ENCODE data around the gene HSP90AB1. TPM values are rescaled to one million over a fixed set of nuclear protein-coding genes. Genes with fewer than 3 reads are reported as not detected.
A peak's percentile ranks its signal among the peaks of the same experiment; 100 is the strongest.

The HSP90AB1 gene
- polyA plus RNA-seq, 1 of the 3 experiments (the other 2 are of a cell fraction) = 843 TPM

DNA sequence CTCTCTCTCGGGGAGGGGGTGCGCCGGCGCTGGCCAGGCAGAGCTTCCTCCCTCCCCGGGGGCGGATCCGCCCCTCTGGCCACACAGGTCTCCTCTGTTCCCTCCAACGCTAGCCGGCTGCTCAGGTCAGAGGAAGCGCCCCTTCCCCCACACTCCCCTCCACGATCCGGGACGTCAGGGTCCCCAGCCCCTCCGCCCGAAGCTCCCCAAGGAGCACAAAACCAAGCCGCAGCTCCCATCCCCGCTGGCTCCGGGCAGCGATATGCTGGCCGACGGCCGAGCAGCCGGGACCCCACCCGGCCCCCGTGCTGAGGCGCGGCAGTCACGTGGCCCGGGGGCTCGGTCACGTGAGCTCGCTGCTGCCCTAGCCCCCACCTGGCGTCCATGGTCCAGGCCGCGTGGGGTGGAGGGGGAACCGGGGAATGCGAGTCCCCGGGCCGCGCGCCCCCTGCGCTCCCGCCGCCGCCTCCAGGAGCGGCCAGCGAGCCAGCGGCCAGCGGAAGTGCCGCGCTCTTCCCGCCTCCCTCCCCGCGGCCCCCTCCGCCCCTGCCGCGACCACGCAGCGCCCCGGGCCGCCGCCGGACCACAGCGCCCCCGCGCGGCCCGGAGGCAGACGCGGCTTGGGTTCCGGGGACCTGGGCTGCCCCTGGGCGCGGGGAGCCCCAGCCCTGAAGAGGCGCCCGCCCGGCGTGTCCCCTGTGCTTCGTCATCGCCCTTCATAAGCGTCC is 10.3 kb downstream of the HSP90AB1 start, which contains the start of gene SLC35B2:
Gene SLC35B2, minus strand, starts transcription at position 504 of the 728 bp plus-strand sequence. Its CDS starts 118 bp downstream, at position 386.
- peaks cover 0 to 37% of the 10 kb centered on the region in 2 experiments; a peak in 1 of 4 replicates for H3K4me1 ChIP-seq (ENCODE audit: control insufficient read depth in 1 of 2, insufficient read depth in 2 of 2, low read depth in 1 of 2, low read length in 1 of 2)
- peak within 1 kb of the TSS; percentile 84 for H2AFZ ChIP-seq (ENCODE audit: low read depth)
- no peaks in the 10 kb centered on the region for H3K27me3 ChIP-seq (ENCODE audit: insufficient read depth)
- H3K9me2 ChIP-seq = no peaks in the 10 kb centered on the region
- H3K36me3 ChIP-seq (replicated peaks in 1 of 2; ENCODE audit: control insufficient read depth in 1 of 2, insufficient read depth in 2 of 2, low read length in 1 of 2) = peaks cover 25 to 44% of the 10 kb centered on the region in 2 experiments
- ChIA-PET CTCF (interaction anchor here (0.6 to 7.1 kb wide), 31 partner anchors 9 to 199 kb away, joined by 3 to 90 read pairs (median 4); partner anchors contain the start of genes AARS2, HSP90AB1, NFKBIE and SPATS1), POLR2A (interaction anchor here (0.8 to 3.8 kb wide), 13 partner anchors 11 to 488 kb away, joined by 3 to 98 read pairs (median 5); partner anchors contain the start of genes AARS2, CDC5L, HSP90AB1 and SLC29A1)
- peaks cover 45% of the 10 kb centered on the region for H3K79me2 ChIP-seq (ENCODE audit: insufficient read depth)
- H3K9me3 ChIP-seq = no peaks in the 10 kb centered on the region
- H3F3A ChIP-seq (replicated peaks; ENCODE audit: insufficient read depth) = peaks cover 43% of the 10 kb centered on the region
- peaks cover 45% of the 10 kb centered on the region for H4K20me1 ChIP-seq (ENCODE audit: insufficient read depth)
- peak; percentile 95 for DNase-seq
- H3K4me2 ChIP-seq = peak within 1 kb of the TSS; percentile 94
- peak within 1 kb of the TSS; percentile 95 for H3K9ac ChIP-seq
- peak within 1 kb of the TSS; percentile 73 to 91 for H3K27ac ChIP-seq (ENCODE audit: low read depth in 2 of 2, low read length in 1 of 2)
- H3K4me3 ChIP-seq (ENCODE audit: low read depth in 2 of 2, low read length in 1 of 2) = peak within 1 kb of the TSS; percentile 94 to 96
- WGBS (ENCODE audit: low lambda C conversion rate) = under 1% methylated on average over 23 of the region's 80 CpGs
- TF ChIP-seq TCF12 (IDR thresholded peaks at IDR 0.05) = no peak
- TF ChIP-seq RFX5 (IDR thresholded peaks at IDR 0.05; ENCODE audit: low read length) = no peak
- peak; percentile 40; the same call in 1 of the 2 replicates for TF ChIP-seq POLR2AphosphoS5 (IDR thresholded peaks at IDR 0.05; ENCODE audit: low read depth, low read length)
- TF ChIP-seq, protein P1, sequence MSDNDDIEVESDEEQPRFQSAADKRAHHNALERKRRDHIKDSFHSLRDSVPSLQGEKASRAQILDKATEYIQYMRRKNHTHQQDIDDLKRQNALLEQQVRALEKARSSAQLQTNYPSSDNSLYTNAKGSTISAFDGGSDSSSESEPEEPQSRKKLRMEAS (IDR thresholded peaks at IDR 0.05; ENCODE audit: low read depth) = peak; percentile 71; the same call in 1 of the 2 replicates
- TF ChIP-seq GABPA (IDR thresholded peaks at IDR 0.05; ENCODE audit: low read depth) = peak; percentile 65
- TF ChIP-seq MEF2A (IDR thresholded peaks at IDR 0.05; ENCODE audit: borderline replicate concordance, low read depth) = no peak
- TF ChIP-seq TEAD4 (IDR thresholded peaks at IDR 0.05; ENCODE audit: borderline replicate concordance, insufficient read depth) = 0 out of 2 replicates have a peak, but pooled peaks have one; percentile 10
- no peak for TF ChIP-seq RAD21 (IDR thresholded peaks at IDR 0.05; ENCODE audit: low read length)
- no peak for TF ChIP-seq GATA2 (CRISPR knock-in tag; IDR thresholded peaks at IDR 0.05)
- TF ChIP-seq NFIC (IDR thresholded peaks at IDR 0.05; ENCODE audit: borderline replicate concordance) = no peak
- TF ChIP-seq, protein P2, sequence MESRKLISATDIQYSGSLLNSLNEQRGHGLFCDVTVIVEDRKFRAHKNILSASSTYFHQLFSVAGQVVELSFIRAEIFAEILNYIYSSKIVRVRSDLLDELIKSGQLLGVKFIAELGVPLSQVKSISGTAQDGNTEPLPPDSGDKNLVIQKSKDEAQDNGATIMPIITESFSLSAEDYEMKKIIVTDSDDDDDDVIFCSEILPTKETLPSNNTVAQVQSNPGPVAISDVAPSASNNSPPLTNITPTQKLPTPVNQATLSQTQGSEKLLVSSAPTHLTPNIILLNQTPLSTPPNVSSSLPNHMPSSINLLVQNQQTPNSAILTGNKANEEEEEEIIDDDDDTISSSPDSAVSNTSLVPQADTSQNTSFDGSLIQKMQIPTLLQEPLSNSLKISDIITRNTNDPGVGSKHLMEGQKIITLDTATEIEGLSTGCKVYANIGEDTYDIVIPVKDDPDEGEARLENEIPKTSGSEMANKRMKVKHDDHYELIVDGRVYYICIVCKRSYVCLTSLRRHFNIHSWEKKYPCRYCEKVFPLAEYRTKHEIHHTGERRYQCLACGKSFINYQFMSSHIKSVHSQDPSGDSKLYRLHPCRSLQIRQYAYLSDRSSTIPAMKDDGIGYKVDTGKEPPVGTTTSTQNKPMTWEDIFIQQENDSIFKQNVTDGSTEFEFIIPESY (IDR thresholded peaks at IDR 0.05; ENCODE audit: borderline replicate concordance, low read depth) = no peak
- TF ChIP-seq JUND (IDR thresholded peaks at IDR 0.05) = no peak
- no peak for TF ChIP-seq RXRA (IDR thresholded peaks at IDR 0.05; ENCODE audit: borderline replicate concordance, low read depth)
- TF ChIP-seq, protein P3, sequence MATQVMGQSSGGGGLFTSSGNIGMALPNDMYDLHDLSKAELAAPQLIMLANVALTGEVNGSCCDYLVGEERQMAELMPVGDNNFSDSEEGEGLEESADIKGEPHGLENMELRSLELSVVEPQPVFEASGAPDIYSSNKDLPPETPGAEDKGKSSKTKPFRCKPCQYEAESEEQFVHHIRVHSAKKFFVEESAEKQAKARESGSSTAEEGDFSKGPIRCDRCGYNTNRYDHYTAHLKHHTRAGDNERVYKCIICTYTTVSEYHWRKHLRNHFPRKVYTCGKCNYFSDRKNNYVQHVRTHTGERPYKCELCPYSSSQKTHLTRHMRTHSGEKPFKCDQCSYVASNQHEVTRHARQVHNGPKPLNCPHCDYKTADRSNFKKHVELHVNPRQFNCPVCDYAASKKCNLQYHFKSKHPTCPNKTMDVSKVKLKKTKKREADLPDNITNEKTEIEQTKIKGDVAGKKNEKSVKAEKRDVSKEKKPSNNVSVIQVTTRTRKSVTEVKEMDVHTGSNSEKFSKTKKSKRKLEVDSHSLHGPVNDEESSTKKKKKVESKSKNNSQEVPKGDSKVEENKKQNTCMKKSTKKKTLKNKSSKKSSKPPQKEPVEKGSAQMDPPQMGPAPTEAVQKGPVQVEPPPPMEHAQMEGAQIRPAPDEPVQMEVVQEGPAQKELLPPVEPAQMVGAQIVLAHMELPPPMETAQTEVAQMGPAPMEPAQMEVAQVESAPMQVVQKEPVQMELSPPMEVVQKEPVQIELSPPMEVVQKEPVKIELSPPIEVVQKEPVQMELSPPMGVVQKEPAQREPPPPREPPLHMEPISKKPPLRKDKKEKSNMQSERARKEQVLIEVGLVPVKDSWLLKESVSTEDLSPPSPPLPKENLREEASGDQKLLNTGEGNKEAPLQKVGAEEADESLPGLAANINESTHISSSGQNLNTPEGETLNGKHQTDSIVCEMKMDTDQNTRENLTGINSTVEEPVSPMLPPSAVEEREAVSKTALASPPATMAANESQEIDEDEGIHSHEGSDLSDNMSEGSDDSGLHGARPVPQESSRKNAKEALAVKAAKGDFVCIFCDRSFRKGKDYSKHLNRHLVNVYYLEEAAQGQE (IDR thresholded peaks at IDR 0.05; ENCODE audit: low read depth, low read length) = no peak
- TF ChIP-seq NRF1 (IDR thresholded peaks at IDR 0.05; ENCODE audit: low read depth, low read length) = 0 out of 2 replicates have a peak, but pooled peaks have one; percentile 12
- TF ChIP-seq, protein P4, sequence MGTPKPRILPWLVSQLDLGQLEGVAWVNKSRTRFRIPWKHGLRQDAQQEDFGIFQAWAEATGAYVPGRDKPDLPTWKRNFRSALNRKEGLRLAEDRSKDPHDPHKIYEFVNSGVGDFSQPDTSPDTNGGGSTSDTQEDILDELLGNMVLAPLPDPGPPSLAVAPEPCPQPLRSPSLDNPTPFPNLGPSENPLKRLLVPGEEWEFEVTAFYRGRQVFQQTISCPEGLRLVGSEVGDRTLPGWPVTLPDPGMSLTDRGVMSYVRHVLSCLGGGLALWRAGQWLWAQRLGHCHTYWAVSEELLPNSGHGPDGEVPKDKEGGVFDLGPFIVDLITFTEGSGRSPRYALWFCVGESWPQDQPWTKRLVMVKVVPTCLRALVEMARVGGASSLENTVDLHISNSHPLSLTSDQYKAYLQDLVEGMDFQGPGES (IDR thresholded peaks at IDR 0.05; ENCODE audit: low read depth, low read length) = no peak
- TF ChIP-seq YY1 (IDR thresholded peaks at IDR 0.05; ENCODE audit: low read depth) = 0 out of 2 replicates have a peak, but pooled peaks have one; percentile 31
- no peak for TF ChIP-seq EP300 (IDR thresholded peaks at IDR 0.05; ENCODE audit: borderline replicate concordance in 1 of 2, low read depth in 1 of 2, low read length in 1 of 2)
- TF ChIP-seq, protein P5, sequence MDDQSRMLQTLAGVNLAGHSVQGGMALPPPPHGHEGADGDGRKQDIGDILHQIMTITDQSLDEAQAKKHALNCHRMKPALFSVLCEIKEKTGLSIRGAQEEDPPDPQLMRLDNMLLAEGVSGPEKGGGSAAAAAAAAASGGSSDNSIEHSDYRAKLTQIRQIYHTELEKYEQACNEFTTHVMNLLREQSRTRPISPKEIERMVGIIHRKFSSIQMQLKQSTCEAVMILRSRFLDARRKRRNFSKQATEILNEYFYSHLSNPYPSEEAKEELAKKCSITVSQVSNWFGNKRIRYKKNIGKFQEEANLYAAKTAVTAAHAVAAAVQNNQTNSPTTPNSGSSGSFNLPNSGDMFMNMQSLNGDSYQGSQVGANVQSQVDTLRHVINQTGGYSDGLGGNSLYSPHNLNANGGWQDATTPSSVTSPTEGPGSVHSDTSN (IDR thresholded peaks at IDR 0.05) = no peak
- no peak for TF ChIP-seq FOSL2 (IDR thresholded peaks at IDR 0.05; ENCODE audit: borderline replicate concordance, low read depth)
- TF ChIP-seq CHD2 (IDR thresholded peaks at IDR 0.05; ENCODE audit: low read length, partially characterized antibody) = peak; percentile 19
- TF ChIP-seq, protein P6, sequence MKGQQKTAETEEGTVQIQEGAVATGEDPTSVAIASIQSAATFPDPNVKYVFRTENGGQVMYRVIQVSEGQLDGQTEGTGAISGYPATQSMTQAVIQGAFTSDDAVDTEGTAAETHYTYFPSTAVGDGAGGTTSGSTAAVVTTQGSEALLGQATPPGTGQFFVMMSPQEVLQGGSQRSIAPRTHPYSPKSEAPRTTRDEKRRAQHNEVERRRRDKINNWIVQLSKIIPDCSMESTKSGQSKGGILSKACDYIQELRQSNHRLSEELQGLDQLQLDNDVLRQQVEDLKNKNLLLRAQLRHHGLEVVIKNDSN (IDR thresholded peaks at IDR 0.05; ENCODE audit: borderline replicate concordance, low read depth) = peak; percentile 98
- TF ChIP-seq FOXM1 (IDR thresholded peaks at IDR 0.05; ENCODE audit: low read depth) = no peak
- no peak for TF ChIP-seq TAF1 (IDR thresholded peaks at IDR 0.05; ENCODE audit: borderline replicate concordance, low read depth, low read length)

Data from SK-N-SH (cell line).